K562 (cell line): ENCODE measurements around the gene HINT2. TPM values are rescaled to one million over a fixed set of nuclear protein-coding genes. Genes with fewer than 3 reads are reported as not detected.

Experiments
- FOXK2 ChIP-seq, 2 experiments: fragments of 450-650 bp; IDR thresholded peaks in 1 of 2; conservative IDR thresholded peaks in 1 of 2; 2 replicates each; pipeline ENCODE4 v1.6.1; 2016; ENCODE audit warnings: low read depth in 2 of 2, mild to moderate bottlenecking in 1 of 2
- FOXP1 ChIP-seq: sonication (generic); formaldehyde crosslinking; IDR thresholded peaks from 2 replicates; pipeline ENCODE4 v1.8.0; 2022; ENCODE audit warnings: mild to moderate bottlenecking, missing genetic modification reagents
- GABPB1 ChIP-seq: sonication (generic); formaldehyde crosslinking; IDR thresholded peaks from 2 replicates; pipeline ENCODE4 v1.8.0; 2022; ENCODE audit warnings: mild to moderate bottlenecking, missing genetic modification reagents
- HDAC2 ChIP-seq: fragments of 450-650 bp; IDR thresholded peaks from 2 replicates; pipeline ENCODE4 v1.6.1; 2016; ENCODE audit warnings: mild to moderate bottlenecking
- ID3 ChIP-seq, 2 experiments: fragments of 250-450 bp in 1 of 2; fragments of 450-650 bp in 1 of 2; sonication (Bioruptor Pico) in 1 of 2; IDR thresholded peaks; 2 replicates each; pipeline versions ENCODE4 v1.6.1 to v1.8.0; 2016 to 2021; ENCODE audit warnings: mild to moderate bottlenecking in 2 of 2, moderate library complexity in 2 of 2, missing compliant biosample characterization in 1 of 2, missing genetic modification characterization in 1 of 2
- MNT ChIP-seq, 2 experiments: fragments of 450-650 bp; conservative IDR thresholded peaks; 2 replicates each; pipeline ENCODE4 v1.6.1; 2017; ENCODE audit warnings: mild to moderate bottlenecking in 2 of 2, moderate library complexity in 2 of 2
- NR2C2 ChIP-seq, 2 experiments: fragments of 200-800 bp in 1 of 2; sonication (Bioruptor generic) in 1 of 2; sonication (generic) in 1 of 2; formaldehyde crosslinking in 1 of 2; IDR thresholded peaks; 2 replicates each; pipeline versions ENCODE4 v1.6.1 to v1.8.0; 2016 to 2022; ENCODE audit warnings: mild to moderate bottlenecking in 1 of 2, missing compliant biosample characterization in 1 of 2, missing genetic modification characterization in 1 of 2, missing genetic modification reagents in 1 of 2
- PKNOX1 ChIP-seq: fragments of 450-650 bp; IDR thresholded peaks from 2 replicates; pipeline ENCODE4 v1.6.1; 2016
- POU5F1 ChIP-seq: fragments of 150-350 bp; IDR thresholded peaks from 2 replicates; pipeline ENCODE4 v1.6.1; 2014; ENCODE audit warnings: borderline replicate concordance, low read length, low read depth, mild to moderate bottlenecking; ENCODE audit not compliant: partially characterized antibody
- PRDM10 ChIP-seq: fragments of 450-650 bp; IDR thresholded peaks from 2 replicates; pipeline ENCODE4 v1.6.1; 2018; ENCODE audit not compliant: partially characterized antibody
- RBM25 ChIP-seq: fragments of 200-400 bp; formaldehyde crosslinking; IDR thresholded peaks from 2 replicates; pipeline ENCODE4 v1.6.1; 2018; ENCODE audit warnings: low read length, low read depth, moderate library complexity; ENCODE audit not compliant: severe bottlenecking
- SMARCC2 ChIP-seq: fragments of 450-650 bp; IDR thresholded peaks from 2 replicates; pipeline ENCODE4 v1.6.1; 2017; ENCODE audit warnings: antibody characterized with exemption, moderate library complexity, mild to moderate bottlenecking, low read depth
- XRCC3 ChIP-seq: fragments of 450-650 bp; IDR thresholded peaks from 2 replicates; pipeline ENCODE4 v1.6.1; 2017; ENCODE audit warnings: mild to moderate bottlenecking, moderate library complexity
- ZNF431 ChIP-seq: sonication (generic); formaldehyde crosslinking; IDR thresholded peaks from 2 replicates; pipeline ENCODE4 v1.8.0; 2022; ENCODE audit warnings: mild to moderate bottlenecking, missing genetic modification reagents
- ZNF639 ChIP-seq, 2 experiments: fragments of 200-800 bp in 1 of 2; sonication (Bioruptor generic) in 1 of 2; sonication (generic) in 1 of 2; formaldehyde crosslinking in 1 of 2; IDR thresholded peaks in 1 of 2; conservative IDR thresholded peaks in 1 of 2; 2 replicates each; pipeline versions ENCODE4 v1.5.0 to v1.6.1; 2016 to 2020; ENCODE audit warnings: missing compliant biosample characterization in 1 of 2, missing genetic modification characterization in 1 of 2, missing genetic modification reagents in 1 of 2
- polyA plus RNA-seq, 8 experiments: library from polyadenylated mRNA; depleted of rRNA in 4 of 8; stranded (reverse) in 5 of 8; unstranded in 3 of 8; fragments of >200 nt; fragmentation: Nextera tagmentation in 2 of 8; fragmentation: Illumina TruSeq in 1 of 8; extraction: Ambion mirVana in 2 of 8; extraction: Trizol in 1 of 8; gene quantifications; 2 replicates each; pipeline versions ENCODE4 v1.2.1 to v1.2.3, GENCODE V29; 2011 to 2014; ENCODE audit warnings: inconsistent platforms in 1 of 8, missing spikeins in 1 of 8
- total RNA-seq, 7 experiments: library from RNA; depleted of rRNA in 6 of 7; stranded (reverse); fragments of >200 nt in 6 of 7; fragmentation: Illumina TruSeq in 2 of 7; extraction: Trizol in 2 of 7; gene quantifications; 2 replicates each; pipeline versions ENCODE4 v1.2.1 to v1.2.3, GENCODE V29; 2011 to 2021; ENCODE audit warnings: low replicate concordance in 1 of 7

The HINT2 gene
- total and polyA plus RNA-seq, 9 of the 15 experiments (the other 6 are each of a cell fraction or from before 2014, with no cell fraction given) = 5.6 to 44.1 (median 27.9) TPM

GRCh38 chr9:35814841-35815543 lies at the start of gene HINT2 (continued):
- TF ChIP-seq RBM25 (peak; percentile 79), ZNF639 (CRISPR knock-in tag; conservative IDR thresholded peaks at IDR 0.05 in 1 of 2, IDR thresholded peaks at IDR 0.05 in 1 of 2) (peak in 1 of 2 experiments; percentile 50; a peak in 2 of 4 replicates), SMARCC2 (no peak), POU5F1 (no peak), MNT (conservative IDR thresholded peaks at IDR 0.05) (peak in 1 of 2 experiments; percentile 54; a peak in 2 of 4 replicates), FOXK2 (conservative IDR thresholded peaks at IDR 0.05 in 1 of 2, IDR thresholded peaks at IDR 0.05 in 1 of 2; ENCODE audit: low read depth in 2 of 2) (peak in 1 of 2 experiments; percentile 52; a peak in 1 of 4 replicates), ID3 (CRISPR knock-in tag; IDR thresholded peaks at IDR 0.05) (no peak), ID3 (tag; IDR thresholded peaks at IDR 0.05) (no peak), NR2C2 (CRISPR knock-in tag; IDR thresholded peaks at IDR 0.05) (no peak; the same call in 1 of the 2 replicates), NR2C2 (tag; IDR thresholded peaks at IDR 0.05) (peak; percentile 79), PRDM10 (peak; percentile 95), XRCC3 (no peak), ZNF431 (CRISPR knock-in tag) (0 out of 2 replicates have a peak, but pooled peaks have one; percentile 20), GABPB1 (peak; percentile 50), HDAC2 (no peak), PKNOX1 (0 out of 2 replicates have a peak, but pooled peaks have one; percentile 11), FOXP1 (CRISPR knock-in tag) (0 out of 2 replicates have a peak, but pooled peaks have one; percentile 33)
